Muscle of leg (tissue), 11 donors: ENCODE results near the gene FOCAD. TPM values are rescaled to one million over a fixed set of nuclear protein-coding genes. Genes with fewer than 3 reads are reported as not detected.
A peak's percentile ranks its signal among the peaks of the same experiment; 100 is the strongest.

Experiments
- DNase-seq: peaks from one replicate; pipeline ENCODE4 v3.0.0; 2013
- H3K27ac ChIP-seq: one replicate; pipeline ENCODE4 v1.5.1; 2013; ENCODE audit warnings: mild to moderate bottlenecking, low read length, control low read depth
- H3K27me3 ChIP-seq: one replicate; pipeline ENCODE4 v1.6.1; 2013; ENCODE audit warnings: low read length; ENCODE audit not compliant: control insufficient read depth, insufficient read depth
- H3K36me3 ChIP-seq: one replicate; pipeline ENCODE4 v1.6.1; 2013; ENCODE audit warnings: low read length; ENCODE audit not compliant: control insufficient read depth, insufficient read depth
- H3K4me1 ChIP-seq: one replicate; pipeline ENCODE4 v1.6.1; 2013; ENCODE audit warnings: low read length; ENCODE audit not compliant: control insufficient read depth, insufficient read depth
- H3K4me3 ChIP-seq: one replicate; pipeline ENCODE4 v1.5.1; 2013; ENCODE audit warnings: low read length, control low read depth
- H3K9me3 ChIP-seq: replicated peaks from 2 replicates; pipeline ENCODE4 v1.6.1; 2013; ENCODE audit warnings: low read depth, low read length; ENCODE audit not compliant: control insufficient read depth
- WGBS: methylation state at CpG from one replicate; pipeline ENCODE4 v1.1.5; 2013; ENCODE audit warnings: missing lambda C conversion rate; ENCODE audit not compliant: insufficient coverage; 5-methylcytosine and 5-hydroxymethylcytosine counted together
- polyA plus RNA-seq, 8 donors: library from polyadenylated mRNA; unstranded; fragments of 120-200 nt; gene quantifications; one replicate each; pipeline versions ENCODE4 v1.2.1 to v1.2.3, GENCODE V29; 2013; ENCODE audit warnings: inconsistent platforms in 1 of 8, low replicate concordance in 1 of 8; ENCODE audit not compliant: insufficient read length in 8 of 8, insufficient read depth in 1 of 8
- total RNA-seq: library from RNA; stranded (reverse); fragments of 120-200 nt; gene quantifications from one replicate; pipeline ENCODE4 v1.2.4, GENCODE V29; 2013

Gene FOCAD
- total and polyA plus RNA-seq, 9 donors: 13.3 to 25.6 (median 17.1) TPM

GRCh38 chr9:20728493-20729220 is 44.6 kb downstream of the FOCAD start:
- Histone ChIP-seq H3K4me3 (no peak overlapping the region), H3K27ac (no peak overlapping the region), H3K27me3 (no peaks in the 10 kb centered on the region), H3K4me1 (peaks cover 4% of the 10 kb centered on the region), H3K9me3 (no peaks in the 10 kb centered on the region), H3K36me3 (peaks cover 2% of the 10 kb centered on the region)
- DNase-seq: peak; percentile 59

DNA sequence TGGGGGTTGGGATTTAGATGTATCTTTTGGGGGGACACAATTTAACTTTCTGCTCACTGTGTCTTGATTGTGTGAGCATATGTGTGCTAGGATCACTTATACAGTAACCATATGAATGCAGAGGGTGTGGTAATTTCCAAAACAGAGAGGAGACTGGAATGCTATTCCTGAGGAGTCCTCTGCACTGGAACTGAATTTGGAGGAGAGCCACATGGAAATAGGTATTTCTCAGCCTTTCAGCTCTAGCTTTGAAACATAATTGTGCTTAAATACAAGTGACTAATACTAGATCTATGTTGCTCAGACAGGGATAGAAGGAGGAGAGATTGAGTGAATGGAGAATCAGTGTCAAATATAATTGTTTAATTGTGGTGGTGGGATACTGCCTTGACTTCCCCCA is 45.5 kb downstream of the FOCAD start:
- no peaks in the 10 kb centered on the region for H3K27me3 ChIP-seq
- no peak overlapping the region for H3K27ac ChIP-seq
- peak; percentile 15 for DNase-seq
- H3K4me3 ChIP-seq: no peak overlapping the region
- peaks cover 2% of the 10 kb centered on the region for H3K36me3 ChIP-seq
- peaks cover 4% of the 10 kb centered on the region for H3K4me1 ChIP-seq
- H3K9me3 ChIP-seq: no peaks in the 10 kb centered on the region

GRCh38 chr9:20732118-20732517 is 48.1 kb downstream of the FOCAD start:
- no peaks in the 10 kb centered on the region for H3K27me3 ChIP-seq
- H3K4me3 ChIP-seq: no peak overlapping the region
- 63% methylated on average over 1 of the region's 4 CpGs for WGBS
- no peak overlapping the region for H3K27ac ChIP-seq
- no peaks in the 10 kb centered on the region for H3K9me3 ChIP-seq
- DNase-seq: no peak
- H3K36me3 ChIP-seq: peaks cover 2% of the 10 kb centered on the region
- H3K4me1 ChIP-seq: peaks cover 4% of the 10 kb centered on the region

GRCh38 chr9:20734275-20734674 is 50.2 kb downstream of the FOCAD start:
- no peaks in the 10 kb centered on the region for H3K27me3 ChIP-seq
- H3K9me3 ChIP-seq: no peaks in the 10 kb centered on the region
- H3K4me1 ChIP-seq: no peaks in the 10 kb centered on the region
- no CpG with 5 or more reads among the region's 1 CpG for WGBS
- no peak for DNase-seq
- H3K36me3 ChIP-seq: peaks cover 2% of the 10 kb centered on the region
- no peak overlapping the region for H3K4me3 ChIP-seq
- H3K27ac ChIP-seq: no peak overlapping the region

DNA sequence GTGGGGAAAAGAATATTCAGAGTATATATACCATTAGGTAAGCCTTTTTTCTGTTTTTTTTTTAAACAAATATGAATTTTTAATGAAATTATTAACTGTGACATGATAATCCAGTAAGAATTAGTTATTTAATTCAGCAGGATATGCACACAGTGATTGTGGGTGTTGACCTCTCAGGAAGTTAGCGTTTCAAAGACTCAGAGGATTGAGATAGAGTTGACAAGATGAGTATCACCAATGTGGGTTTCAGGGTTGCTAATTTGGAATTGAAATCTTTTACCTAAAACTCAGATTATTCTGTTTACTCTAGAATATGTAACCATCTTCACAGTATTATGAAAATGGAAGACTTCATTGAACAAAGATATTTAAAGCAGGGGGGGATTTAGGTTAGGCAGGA is 56.2 kb downstream of the FOCAD start:
- Histone ChIP-seq H3K4me3 (no peak overlapping the region), H3K4me1 (no peaks in the 10 kb centered on the region), H3K27ac (no peak overlapping the region), H3K27me3 (no peaks in the 10 kb centered on the region), H3K36me3 (peaks cover 5% of the 10 kb centered on the region), H3K9me3 (no peaks in the 10 kb centered on the region)
- no CpG with 5 or more reads among the region's 1 CpG for WGBS
- no peak for DNase-seq

GRCh38 chr9:20740929-20741582 is 57.0 kb downstream of the FOCAD start:
- no CpG with 5 or more reads among the region's 2 CpGs for WGBS
- no peaks in the 10 kb centered on the region for H3K4me1 ChIP-seq
- H3K27ac ChIP-seq: no peak overlapping the region
- no peaks in the 10 kb centered on the region for H3K9me3 ChIP-seq
- no peaks in the 10 kb centered on the region for H3K27me3 ChIP-seq
- DNase-seq: no peak
- H3K36me3 ChIP-seq: peaks cover 5% of the 10 kb centered on the region
- H3K4me3 ChIP-seq: no peak overlapping the region

DNA sequence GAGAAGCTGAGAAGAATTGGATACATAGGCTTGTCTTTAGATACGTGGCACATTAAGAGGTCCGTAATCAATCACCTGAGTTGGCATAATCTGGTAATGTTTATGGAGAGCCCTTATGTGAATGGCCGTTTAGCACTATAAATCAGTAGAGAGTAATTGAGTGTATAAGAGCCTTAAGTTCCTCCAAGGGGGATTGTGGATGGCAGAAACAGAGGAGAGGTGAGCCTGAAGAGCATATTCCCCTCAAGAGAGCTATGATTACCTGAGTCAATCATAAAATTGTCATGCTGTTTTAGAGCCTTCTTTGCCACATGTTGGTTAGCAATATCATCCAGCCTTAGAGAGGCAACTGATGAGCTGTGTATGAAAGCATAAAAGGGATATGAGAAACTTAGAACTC is 58.8 kb downstream of the FOCAD start:
- Histone ChIP-seq H3K4me1 (no peaks in the 10 kb centered on the region), H3K27ac (no peak overlapping the region), H3K4me3 (no peak overlapping the region), H3K27me3 (no peaks in the 10 kb centered on the region), H3K9me3 (no peaks in the 10 kb centered on the region), H3K36me3 (peaks cover 5% of the 10 kb centered on the region)
- WGBS: 68% methylated on average over 3 of the region's 3 CpGs
- no peak for DNase-seq

DNA sequence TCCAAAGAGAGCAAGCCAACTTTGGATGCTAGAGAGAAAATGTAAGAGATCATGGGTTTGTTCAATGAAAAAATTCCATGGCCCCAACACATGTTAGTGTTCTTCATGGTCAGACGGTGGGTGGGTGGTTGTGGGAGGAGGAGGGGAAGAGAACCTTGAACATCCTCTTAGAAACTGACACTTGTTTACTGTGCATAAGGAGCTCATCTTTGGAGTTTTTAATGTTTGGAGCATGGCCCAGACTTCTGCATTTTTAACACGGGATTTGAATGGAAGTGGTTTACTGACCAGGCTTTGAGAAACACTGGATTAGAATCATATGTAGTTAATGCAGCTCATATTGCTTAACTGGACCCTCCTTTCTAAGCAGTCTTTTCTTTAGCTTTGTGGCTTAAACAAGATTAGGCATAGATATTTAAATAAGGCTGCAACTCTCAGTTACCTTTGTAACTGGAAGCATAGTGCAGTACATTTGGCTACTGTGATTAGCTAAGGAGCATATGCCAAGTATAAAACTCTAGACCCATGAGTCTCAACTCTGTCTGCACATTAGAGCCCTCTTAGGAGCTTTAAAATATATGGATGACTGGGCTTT is 60.1 kb downstream of the FOCAD start:
- 44% methylated on average over 1 of the region's 2 CpGs for WGBS
- H3K4me3 ChIP-seq: no peak overlapping the region

DNA sequence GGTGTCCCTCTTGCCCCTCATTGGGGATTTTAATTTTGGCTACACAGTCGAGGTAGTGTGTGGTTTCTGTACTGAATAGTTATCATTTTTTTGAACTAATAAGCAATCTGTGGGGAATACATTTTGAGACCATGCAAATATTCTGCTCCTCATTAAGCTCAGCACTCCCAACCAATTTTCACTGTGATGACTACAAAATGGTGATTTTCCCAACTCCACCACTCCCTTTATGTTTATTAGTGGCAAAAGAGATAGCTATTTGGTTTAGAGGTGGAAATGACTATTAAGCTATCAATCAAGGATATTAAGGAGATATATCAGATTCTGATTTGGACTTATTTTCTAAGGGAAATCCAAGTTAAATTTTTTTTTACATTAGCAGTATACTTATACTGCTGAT is 62.9 kb downstream of the FOCAD start:
- Histone ChIP-seq H3K9me3 (no peaks in the 10 kb centered on the region), H3K36me3 (peaks cover 3% of the 10 kb centered on the region), H3K27me3 (no peaks in the 10 kb centered on the region), H3K4me1 (no peaks in the 10 kb centered on the region), H3K27ac (no peak overlapping the region), H3K4me3 (no peak overlapping the region)
- WGBS: no CpG with 5 or more reads among the region's 1 CpG
- no peak for DNase-seq

More for the DNA sequence above, 60.1 kb downstream of the FOCAD start:
- Histone ChIP-seq H3K4me1 (no peaks in the 10 kb centered on the region), H3K27me3 (no peaks in the 10 kb centered on the region), H3K9me3 (no peaks in the 10 kb centered on the region), H3K27ac (no peak overlapping the region), H3K36me3 (peaks cover 5% of the 10 kb centered on the region)
- DNase-seq: peak; percentile 40

GRCh38 chr9:20749496-20750198 is 65.6 kb downstream of the FOCAD start:
- DNase-seq: no peak
- no peaks in the 10 kb centered on the region for H3K27me3 ChIP-seq
- H3K36me3 ChIP-seq: no peaks in the 10 kb centered on the region
- H3K9me3 ChIP-seq: no peaks in the 10 kb centered on the region
- no peak overlapping the region for H3K4me3 ChIP-seq
- WGBS: no CpG with 5 or more reads among the region's 1 CpG
- no peak overlapping the region for H3K27ac ChIP-seq
- no peaks in the 10 kb centered on the region for H3K4me1 ChIP-seq
